Endothelial cell of umbilical vein (primary cell): ENCODE measurements around the gene SDHB.

Experiments
- EZH2 ChIP-seq: IDR thresholded peaks from 2 replicates; pipeline ENCODE4 v1.6.1; 2012; ENCODE audit warnings: borderline replicate concordance, low read depth, mild to moderate bottlenecking, moderate library complexity, low read length, inconsistent platforms; ENCODE audit not compliant: severe bottlenecking
- JUN ChIP-seq: IDR thresholded peaks from 2 replicates; pipeline ENCODE4 v1.6.1; 2011; ENCODE audit warnings: borderline replicate concordance, low read depth; ENCODE audit not compliant: insufficient read length, insufficient read depth
- MAX ChIP-seq: IDR thresholded peaks from 2 replicates; pipeline ENCODE4 v1.6.1; 2011; ENCODE audit not compliant: insufficient read depth, insufficient read length
- MYC ChIP-seq: IDR thresholded peaks from one replicate; pipeline ENCODE4 v1.6.1; 2011; ENCODE audit warnings: mild to moderate bottlenecking, low read depth, low read length
- POLR2A ChIP-seq: IDR thresholded peaks from 2 replicates; pipeline ENCODE4 v1.6.1; 2012; ENCODE audit warnings: low read depth, mild to moderate bottlenecking, control low read depth, low read length
- POLR2AphosphoS5 ChIP-seq: IDR thresholded peaks from 2 replicates; pipeline ENCODE4 v1.6.1; 2012; ENCODE audit warnings: low read depth, mild to moderate bottlenecking, control low read depth, low read length, moderate library complexity; ENCODE audit not compliant: insufficient read depth
- TF ChIP-seq, protein P1 (sequence below), 2 donors: IDR thresholded peaks; 1 replicate in 1 of 2; 2 replicates in 1 of 2; pipeline ENCODE4 v1.5.1; 2011; ENCODE audit warnings: low read length in 2 of 2, mild to moderate bottlenecking in 2 of 2, moderate library complexity in 2 of 2, control low read depth in 1 of 2, inconsistent platforms in 1 of 2, low read depth in 1 of 2; ENCODE audit not compliant: insufficient read depth in 1 of 2; ENCODE audit errors: extremely low read depth in 1 of 2

DNA sequence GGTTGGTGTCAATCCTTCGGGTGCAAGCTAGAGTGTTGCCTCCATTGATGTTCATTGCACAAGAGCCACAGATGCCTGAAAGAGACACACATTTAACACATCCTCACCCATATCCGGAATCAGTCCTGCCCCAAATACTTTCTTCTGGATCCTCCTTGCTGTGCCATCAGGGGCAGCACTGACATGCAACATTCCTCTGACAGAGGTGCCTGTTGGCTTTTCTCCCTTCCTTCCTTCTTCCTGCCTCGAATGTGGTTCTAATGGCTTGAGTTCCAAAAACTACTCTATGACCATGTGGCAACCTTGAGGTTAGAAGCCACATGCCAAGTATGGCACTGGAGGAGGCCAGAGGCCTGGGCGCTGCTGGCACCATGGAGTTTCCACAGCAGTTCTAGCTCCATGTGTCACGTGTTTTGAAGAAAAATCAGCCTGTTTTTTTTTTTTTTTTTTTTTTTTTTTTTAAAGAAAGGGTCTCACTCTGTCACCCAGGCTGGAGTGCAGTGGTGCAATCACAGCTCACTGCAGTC lies 25.1 kb downstream of the SDHB start:
- TF ChIP-seq JUN (no peak), MAX (no peak), POLR2A (no peak), EZH2 (no peak), POLR2AphosphoS5 (no peak), MYC (no peak)
- TF ChIP-seq, protein P1, sequence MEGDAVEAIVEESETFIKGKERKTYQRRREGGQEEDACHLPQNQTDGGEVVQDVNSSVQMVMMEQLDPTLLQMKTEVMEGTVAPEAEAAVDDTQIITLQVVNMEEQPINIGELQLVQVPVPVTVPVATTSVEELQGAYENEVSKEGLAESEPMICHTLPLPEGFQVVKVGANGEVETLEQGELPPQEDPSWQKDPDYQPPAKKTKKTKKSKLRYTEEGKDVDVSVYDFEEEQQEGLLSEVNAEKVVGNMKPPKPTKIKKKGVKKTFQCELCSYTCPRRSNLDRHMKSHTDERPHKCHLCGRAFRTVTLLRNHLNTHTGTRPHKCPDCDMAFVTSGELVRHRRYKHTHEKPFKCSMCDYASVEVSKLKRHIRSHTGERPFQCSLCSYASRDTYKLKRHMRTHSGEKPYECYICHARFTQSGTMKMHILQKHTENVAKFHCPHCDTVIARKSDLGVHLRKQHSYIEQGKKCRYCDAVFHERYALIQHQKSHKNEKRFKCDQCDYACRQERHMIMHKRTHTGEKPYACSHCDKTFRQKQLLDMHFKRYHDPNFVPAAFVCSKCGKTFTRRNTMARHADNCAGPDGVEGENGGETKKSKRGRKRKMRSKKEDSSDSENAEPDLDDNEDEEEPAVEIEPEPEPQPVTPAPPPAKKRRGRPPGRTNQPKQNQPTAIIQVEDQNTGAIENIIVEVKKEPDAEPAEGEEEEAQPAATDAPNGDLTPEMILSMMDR (IDR thresholded peaks at IDR 0.05; ENCODE audit: extremely low read depth in 1 of 2, insufficient read depth in 1 of 2, low read depth in 1 of 2, low read length in 2 of 2), result no peak
